Lower leg skin (tissue), 3 donors: ENCODE data around the gene ASTL.

Source experiments
- CTCF ChIP-seq, 3 donors: fragments of 450-650 bp; IDR thresholded peaks; one replicate each; pipeline ENCODE4 v1.5.1; 2016; ENCODE audit warnings: antibody characterized with exemption in 3 of 3, mild to moderate bottlenecking in 3 of 3, moderate library complexity in 2 of 3
- POLR2A ChIP-seq, 2 donors: fragments of 450-650 bp; IDR thresholded peaks; one replicate each; pipeline ENCODE4 v1.6.1; 2016 to 2017; ENCODE audit warnings: antibody characterized with exemption in 2 of 2, mild to moderate bottlenecking in 1 of 2, moderate library complexity in 1 of 2

- TF ChIP-seq POLR2A (IDR thresholded peaks at IDR 0.05) (no peak), CTCF (IDR thresholded peaks at IDR 0.05) (no peak)
Observed at GRCh38 chr2:96143231-96143847, 5.0 kb upstream of the ASTL start.
